T-cell (primary cell): ENCODE results near the gene UBE2C. TPM values are rescaled to one million over a fixed set of nuclear protein-coding genes. Genes with fewer than 3 reads are reported as not detected.

Experiments used
- ATAC-seq, 4 experiments: fragments of 200-7000 bp in 3 of 4; fragments of 150-1000 bp in 1 of 4; cut with Tn5 transposase; replicated peaks in 1 of 4; 1 replicate in 3 of 4; 2 replicates in 1 of 4; pipeline ENCODE4 v1.10.0; 2021; ENCODE audit warnings: moderate library complexity in 3 of 4, mild to moderate bottlenecking in 2 of 4, moderate number of reproducible peaks in 1 of 4
- CTCF ChIA-PET, 2 donors: fragments of 300-600 bp; sonication (Branson Sonifier 250); formaldehyde crosslinking; loops; one replicate each; lab custom pipeline; 2022; ENCODE audit warnings: antibody characterized with exemption in 2 of 2; lab: Charles Lee
- POLR2A ChIA-PET, 2 donors: fragments of 300-600 bp; sonication (Branson Sonifier 250); formaldehyde crosslinking; loops; one replicate each; lab custom pipeline; 2022; ENCODE audit warnings: antibody characterized with exemption in 2 of 2; lab: Charles Lee
- DNase-seq, 35 experiments: peaks; one replicate each; pipeline versions ENCODE4 v3.0.0 to v3.0.0-alpha.2; 2013 to 2023
- H3K27ac ChIP-seq: one replicate; pipeline ENCODE4 v1.5.1; 2013; ENCODE audit warnings: low read length
- H3K27me3 ChIP-seq, 2 experiments: replicated peaks in 1 of 2; 1 replicate in 1 of 2; 2 replicates in 1 of 2; pipeline versions ENCODE4 v1.6.1 to v1.7.0; 2013; ENCODE audit warnings: low read length in 1 of 2, mixed read lengths in 1 of 2; ENCODE audit not compliant: control insufficient read depth in 2 of 2, insufficient read depth in 2 of 2; ENCODE audit errors: extremely low read depth in 1 of 2
- H3K36me3 ChIP-seq, 2 donors: 1 replicate in 1 of 2; 2 replicates in 1 of 2; pipeline versions ENCODE4 v1.6.1 to v1.7.0; 2013; ENCODE audit warnings: low read length in 1 of 2; ENCODE audit not compliant: control insufficient read depth in 2 of 2, insufficient read depth in 1 of 2; ENCODE audit errors: extremely low read depth in 1 of 2
- H3K4me1 ChIP-seq, 2 experiments: 1 replicate in 1 of 2; 2 replicates in 1 of 2; pipeline versions ENCODE4 v1.6.1 to v1.7.0; 2013; ENCODE audit warnings: low read length in 2 of 2, mixed read lengths in 1 of 2; ENCODE audit not compliant: insufficient read depth in 2 of 2, control insufficient read depth in 1 of 2; ENCODE audit errors: extremely low read depth in 1 of 2
- H3K4me3 ChIP-seq, 2 donors: 1 replicate in 1 of 2; 2 replicates in 1 of 2; pipeline versions ENCODE4 v1.5.1 to v1.7.0; 2013; ENCODE audit warnings: mild to moderate bottlenecking in 2 of 2, low read length in 1 of 2, moderate library complexity in 1 of 2; ENCODE audit not compliant: control insufficient read depth in 1 of 2; ENCODE audit errors: extremely low read depth in 1 of 2
- H3K9me3 ChIP-seq: 2 replicates; pipeline ENCODE4 v1.7.0; 2013
- H3K27ac Mint-ChIP-seq, 2 donors: one replicate each; pipeline ENCODE4 v1.8.0; 2020 to 2021; ENCODE audit warnings: mild to moderate bottlenecking in 2 of 2, mixed read lengths in 2 of 2
- H3K27me3 Mint-ChIP-seq, 2 donors: one replicate each; pipeline ENCODE4 v1.8.0; 2021 to 2022; ENCODE audit warnings: mixed read lengths in 2 of 2
- H3K36me3 Mint-ChIP-seq: one replicate; pipeline ENCODE4 v1.8.0; 2021; ENCODE audit warnings: mixed read lengths
- H3K4me1 Mint-ChIP-seq, 3 donors: one replicate each; pipeline ENCODE4 v1.8.0; 2020 to 2022; ENCODE audit warnings: mixed read lengths in 3 of 3, mild to moderate bottlenecking in 1 of 3
- H3K4me3 Mint-ChIP-seq, 3 donors: one replicate each; pipeline ENCODE4 v1.8.0; 2020 to 2022; ENCODE audit warnings: mild to moderate bottlenecking in 3 of 3, mixed read lengths in 3 of 3, moderate library complexity in 3 of 3
- H3K9me3 Mint-ChIP-seq, 3 donors: one replicate each; pipeline ENCODE4 v1.8.0; 2020 to 2022; ENCODE audit warnings: mixed read lengths in 3 of 3
- WGBS: methylation state at CpG from one replicate; pipeline ENCODE4 v1.1.5; 2013; ENCODE audit warnings: missing lambda C conversion rate; ENCODE audit not compliant: insufficient coverage; 5-methylcytosine and 5-hydroxymethylcytosine counted together
- total RNA-seq, 35 experiments: library from RNA in 6 of 35; stranded (reverse) in 6 of 35; fragments of 120-200 nt in 1 of 35; gene quantifications; one replicate each; pipeline versions ENCODE4 v1.2.1 to v1.2.4 and lab custom pipeline; 2013 to 2026

Gene UBE2C
- total RNA-seq, 5 donors from 2014 or later (not counting 1 experiment from before 2014, with no cell fraction given) = 0.44 to 2.4 (median 1.2) TPM

DNA sequence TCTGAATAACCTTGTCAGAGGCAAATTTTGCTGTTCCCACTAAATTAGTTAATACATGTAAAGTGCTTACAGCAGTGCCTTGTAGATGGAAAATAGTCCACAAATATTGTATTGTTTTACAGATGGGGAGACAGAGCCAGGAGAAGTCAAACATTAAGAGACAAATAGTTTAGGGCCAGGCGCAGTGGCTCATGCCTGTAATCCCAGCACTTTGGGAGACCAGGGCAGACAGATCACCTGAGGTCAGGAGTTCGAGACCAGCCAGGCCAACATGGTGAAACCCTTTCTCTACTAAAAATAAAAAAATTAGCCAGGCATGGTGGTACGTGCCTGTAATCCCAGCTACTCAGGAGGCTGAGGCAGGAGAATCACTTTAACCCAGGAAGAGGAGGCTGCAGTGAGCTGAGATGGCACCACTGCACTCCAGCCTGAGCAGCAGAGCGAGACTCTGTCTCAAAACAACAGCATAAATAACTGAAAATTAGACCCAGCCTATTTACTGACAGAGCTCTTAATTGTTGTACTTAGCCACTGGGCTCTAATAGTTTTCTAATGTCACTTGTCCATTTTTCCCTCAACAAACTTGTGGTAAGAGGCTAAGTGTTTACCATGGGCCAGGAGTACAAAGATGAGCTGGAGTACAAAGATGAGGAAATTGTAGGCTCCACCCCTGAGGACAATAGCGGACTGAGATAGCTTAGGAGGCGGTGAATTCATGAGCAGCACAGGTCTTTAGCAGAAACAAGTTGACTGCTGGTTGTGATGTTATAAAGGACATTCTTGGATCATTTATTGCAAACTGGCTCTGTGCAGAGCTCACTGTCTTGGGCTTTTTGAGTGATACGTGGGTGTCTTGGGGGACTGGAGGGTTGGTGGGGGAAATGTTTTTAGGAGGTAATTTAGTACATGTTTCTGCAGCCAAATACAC lies 51.4 kb downstream of the UBE2C start:
- ATAC-seq = no peak
- CTCF ChIA-PET = no interaction called here

DNA sequence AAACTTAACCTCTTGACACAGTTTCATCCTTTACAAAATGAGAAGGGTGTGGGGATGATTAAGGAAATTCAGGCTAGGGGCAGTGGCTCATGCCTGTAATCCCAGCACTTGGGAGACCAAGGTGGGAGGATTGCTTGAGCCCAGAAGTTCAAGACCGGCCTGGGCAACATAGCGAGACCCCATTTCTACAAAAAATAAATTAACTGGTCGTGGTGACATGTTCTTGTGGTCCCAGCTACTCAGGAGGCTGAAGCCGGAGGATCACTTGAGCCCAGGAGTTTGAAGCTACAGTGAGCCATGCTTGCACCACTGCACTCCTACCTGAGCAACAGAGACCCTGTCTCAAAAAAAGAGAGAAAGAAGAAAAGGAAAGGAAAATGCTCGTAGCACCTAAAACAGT lies 54.0 kb downstream of the UBE2C start:
- no peak overlapping the region for H3K4me3 ChIP-seq
- Mint-ChIP-seq H3K4me1 (peaks cover 0 to 2% (median under 1%) of the 10 kb centered on the region in 3 donors), H3K27me3 (no peaks in the 10 kb centered on the region), H3K36me3 (peaks cover 3% of the 10 kb centered on the region), H3K4me3 (no peak overlapping the region), H3K9me3 (no peaks in the 10 kb centered on the region), H3K27ac (no peak overlapping the region)
- H3K27me3 ChIP-seq = no peaks in the 10 kb centered on the region
- WGBS = 100% methylated on average over 1 of the region's 5 CpGs
- H3K9me3 ChIP-seq = no peaks in the 10 kb centered on the region
- H3K4me1 ChIP-seq = no peaks in the 10 kb centered on the region
- no peak for ATAC-seq
- ChIA-PET POLR2A (no interaction called here), CTCF (no interaction called here)
- DNase-seq = no peak
- peaks cover 0 to 6% of the 10 kb centered on the region in 2 donors for H3K36me3 ChIP-seq
- no peak overlapping the region for H3K27ac ChIP-seq

More for the DNA sequence above, 51.4 kb downstream of the UBE2C start:
- no peak overlapping the region for H3K27ac Mint-ChIP-seq
- H3K9me3 ChIP-seq = no peaks in the 10 kb centered on the region
- H3K36me3 Mint-ChIP-seq = peaks cover 9% of the 10 kb centered on the region
- peaks cover 5 to 19% (median 14%) of the 10 kb centered on the region in 3 donors for H3K4me1 Mint-ChIP-seq
- POLR2A ChIA-PET = interaction anchor here in 1 of 2 donors (0.6 kb wide), 1 partner anchor 660 kb away, joined by 4 read pairs; no protein-coding TSS in a partner anchor
- H3K9me3 Mint-ChIP-seq = no peaks in the 10 kb centered on the region
- no peak overlapping the region for H3K27ac ChIP-seq
- H3K4me3 Mint-ChIP-seq = no peak overlapping the region
- 100% methylated on average over 4 of the region's 7 CpGs for WGBS
- H3K27me3 ChIP-seq = no peaks in the 10 kb centered on the region
- no peaks in the 10 kb centered on the region for H3K4me1 ChIP-seq
- no peak overlapping the region for H3K4me3 ChIP-seq
- H3K36me3 ChIP-seq = no peaks in the 10 kb centered on the region
- no peaks in the 10 kb centered on the region for H3K27me3 Mint-ChIP-seq
- no peak for DNase-seq

Other genes with a start within 250 kb of the UBE2C start
- gene WFDC8, start 233.4 kb upstream of the UBE2C start, total RNA-seq = not detected
- not detected for gene WFDC10A, start 182.9 kb upstream of the UBE2C start, total RNA-seq
- gene WFDC9, start 181.4 kb upstream of the UBE2C start, total RNA-seq = not detected
- gene WFDC11, start 142.4 kb upstream of the UBE2C start, total RNA-seq = not detected
- not detected for gene WFDC13, start 110.6 kb upstream of the UBE2C start, total RNA-seq
- not detected for gene WFDC10B, start 107.6 kb upstream of the UBE2C start, total RNA-seq
- not detected for gene SPINT4, start 90.3 kb upstream of the UBE2C start, total RNA-seq
- not detected for gene WFDC3, start 20.8 kb upstream of the UBE2C start, total RNA-seq
- 10 to 100 TPM; 14.7 to 25.3 (median 20.5) TPM for gene DNTTIP1, start 20.7 kb upstream of the UBE2C start, total RNA-seq
- 1 to 10 TPM in 1 of 5 donors, under 1 TPM in 3, not detected in 1; 0.41 to 1.3 (median 0.70) TPM for gene TNNC2, start 14.7 kb downstream of the UBE2C start, total RNA-seq
- 1 to 10 TPM; 1.1 to 3.5 (median 2.1) TPM for gene SNX21, start 21.2 kb downstream of the UBE2C start, total RNA-seq
- 10 to 100 TPM; 20.4 to 33.9 (median 32.0) TPM for gene ACOT8, start 44.7 kb downstream of the UBE2C start, total RNA-seq
- 1 to 10 TPM; 1.4 to 7.5 (median 5.6) TPM for gene ZSWIM3, start 45.0 kb downstream of the UBE2C start, total RNA-seq
- gene ZSWIM1, start 68.6 kb downstream of the UBE2C start, total RNA-seq = 10 to 100 TPM in 3 of 5 donors, 1 to 10 TPM in 2; 8.3 to 17.2 (median 14.6) TPM
- gene SPATA25, start 75.0 kb downstream of the UBE2C start, total RNA-seq = 1 to 10 TPM in 4 of 5 donors, under 1 TPM in 1; 0.68 to 4.6 (median 3.6) TPM
- gene NEURL2, start 78.6 kb downstream of the UBE2C start, total RNA-seq = 1 to 10 TPM; 3.1 to 6.9 (median 6.1) TPM
- 100 to 1,000 TPM in 1 of 5 donors, 10 to 100 TPM in 4; 55.5 to 101 (median 85.1) TPM for gene CTSA, start 78.7 kb downstream of the UBE2C start, total RNA-seq
- gene PLTP, start 99.5 kb downstream of the UBE2C start, total RNA-seq = 1 to 10 TPM in 3 of 5 donors, under 1 TPM in 1, not detected in 1; 0.35 to 1.7 (median 1.4) TPM
- gene PCIF1, start 122.0 kb downstream of the UBE2C start, total RNA-seq = 10 to 100 TPM; 74.4 to 78.7 (median 74.6) TPM
- gene ZNF335, start 159.6 kb downstream of the UBE2C start, total RNA-seq = 100 to 1,000 TPM in 1 of 5 donors, 10 to 100 TPM in 4; 58.6 to 106 (median 68.3) TPM
- gene MMP9, start 196.3 kb downstream of the UBE2C start, total RNA-seq = 1 to 10 TPM in 2 of 5 donors, under 1 TPM in 3; 0.15 to 3.4 (median 0.47) TPM
- gene SLC12A5, start 216.6 kb downstream of the UBE2C start, total RNA-seq = under 1 TPM in 1 of 5 donors, not detected in 4; 0.05 TPM